ENCODE results near the gene C9orf152. TPM values are rescaled to one million over a fixed set of nuclear protein-coding genes. Genes with fewer than 3 reads are reported as not detected.
"Not testable (repeated sequence)": the region's sequence is repeated elsewhere in the genome, so short reads cannot be mapped to it uniquely, and the experiment has no call there.

C9orf152 gene
- total RNA-seq, 4 donors from 2014 or later, result not detected

GRCh38 chr9:110255034-110255462 is 47.1 kb upstream of the C9orf152 start:
- Histone ChIP-seq H3K27ac (replicated peaks in 1 of 4) (peak overlapping the region; percentile 93 to 96 (median 94)), H3K27me3 (no peaks in the 10 kb centered on the region)

GRCh38 chr9:110254500-110254899 is 46.5 kb upstream of the C9orf152 start:
- peak overlapping the region; percentile 78 to 99 (median 91) for H3K4me3 ChIP-seq
- TF ChIP-seq EP300 (IDR thresholded peaks at IDR 0.05) (no peak), POLR2AphosphoS5 (IDR thresholded peaks at IDR 0.05) (no peak), CTCF (IDR thresholded peaks at IDR 0.05) (no peak), POLR2A (IDR thresholded peaks at IDR 0.05; ENCODE audit: low read depth) (no peak)
- 81% methylated on average over 2 of the region's 2 CpGs for WGBS
- H3K27ac ChIP-seq (replicated peaks in 1 of 4), result peak overlapping the region; percentile 93 to 96 (median 94)
- DNase-seq (ENCODE audit: extremely low spot score), result no peak
- peaks cover 11 to 54% (median 42%) of the 10 kb centered on the region in 4 donors for H3K4me1 ChIP-seq
- no peaks in the 10 kb centered on the region for H3K27me3 ChIP-seq
- H3K36me3 ChIP-seq, result peaks cover 0 to 17% (median 11%) of the 10 kb centered on the region in 4 donors
- H3K9me3 ChIP-seq, result no peaks in the 10 kb centered on the region
- intact Hi-C loops (cut with DNase I), result no loop called here

More at GRCh38 chr9:110255034-110255462, 47.1 kb upstream of the C9orf152 start:
- no peaks in the 10 kb centered on the region for H3K9me3 ChIP-seq
- intact Hi-C loops (cut with DNase I), result no loop called here
- peak overlapping the region; percentile 78 to 99 (median 91) for H3K4me3 ChIP-seq
- no peak for DNase-seq (ENCODE audit: extremely low spot score)
- H3K36me3 ChIP-seq, result peaks cover 0 to 11% (median 6%) of the 10 kb centered on the region in 4 donors
- WGBS, result 10% methylated on average over 17 of the region's 17 CpGs
- peaks cover 11 to 54% (median 42%) of the 10 kb centered on the region in 4 donors for H3K4me1 ChIP-seq
- no peak for TF ChIP-seq CTCF (IDR thresholded peaks at IDR 0.05)
- no peak for TF ChIP-seq EP300 (IDR thresholded peaks at IDR 0.05)
- TF ChIP-seq POLR2AphosphoS5 (IDR thresholded peaks at IDR 0.05), result no peak
- TF ChIP-seq POLR2A (IDR thresholded peaks at IDR 0.05; ENCODE audit: low read depth), result no peak

- 65% methylated on average over 10 of the region's 10 CpGs for WGBS
- no peak for TF ChIP-seq POLR2AphosphoS5 (IDR thresholded peaks at IDR 0.05)
- no peak for TF ChIP-seq EP300 (IDR thresholded peaks at IDR 0.05)
- TF ChIP-seq CTCF (IDR thresholded peaks at IDR 0.05), result no peak
- TF ChIP-seq POLR2A (IDR thresholded peaks at IDR 0.05; ENCODE audit: low read depth), result no peak
- DNase-seq (ENCODE audit: extremely low spot score), result no peak
- intact Hi-C loops (cut with DNase I), result no loop called here
- no peaks in the 10 kb centered on the region for H3K9me3 ChIP-seq
- no peaks in the 10 kb centered on the region for H3K27me3 ChIP-seq
- H3K4me3 ChIP-seq, result no peak overlapping the region
- peaks cover 5 to 33% (median 21%) of the 10 kb centered on the region in 4 donors for H3K36me3 ChIP-seq
- peaks cover 11 to 50% (median 38%) of the 10 kb centered on the region in 4 donors for H3K4me1 ChIP-seq
- peak overlapping the region in 2 of 4 donors; percentile 1 to 10 for H3K27ac ChIP-seq (replicated peaks in 1 of 4)
Measured at GRCh38 chr9:110252509-110253139, 44.7 kb upstream of the C9orf152 start.

- H3K27ac ChIP-seq (replicated peaks in 1 of 4); H3K27me3 ChIP-seq; H3K4me3 ChIP-seq; intact Hi-C loops (cut with DNase I); H3K9me3 ChIP-seq; DNase-seq (ENCODE audit: extremely low spot score): not testable (repeated sequence)
- 94% methylated on average over 5 of the region's 5 CpGs for WGBS
- H3K4me1 ChIP-seq, result peaks cover 4 to 43% (median 30%) of the 10 kb centered on the region in 4 donors
- peaks cover 13 to 41% (median 28%) of the 10 kb centered on the region in 4 donors for H3K36me3 ChIP-seq
Measured at GRCh38 chr9:110251770-110252169, 43.8 kb upstream of the C9orf152 start.

- TF ChIP-seq POLR2A (IDR thresholded peaks at IDR 0.05; ENCODE audit: low read depth), result no peak
- no peak for TF ChIP-seq EP300 (IDR thresholded peaks at IDR 0.05)
- no peak for TF ChIP-seq CTCF (IDR thresholded peaks at IDR 0.05)
- TF ChIP-seq POLR2AphosphoS5 (IDR thresholded peaks at IDR 0.05), result no peak
- WGBS, result 84% methylated on average over 4 of the region's 4 CpGs
Measured at GRCh38 chr9:110251212-110251611, 43.3 kb upstream of the C9orf152 start.

More at GRCh38 chr9:110251212-110251611, 43.3 kb upstream of the C9orf152 start:
- H3K27me3 ChIP-seq, result no peaks in the 10 kb centered on the region
- H3K4me3 ChIP-seq, result no peak overlapping the region
- H3K36me3 ChIP-seq, result peaks cover 18 to 47% (median 34%) of the 10 kb centered on the region in 4 donors
- DNase-seq (ENCODE audit: extremely low spot score), result no peak
- H3K4me1 ChIP-seq, result peaks cover 4 to 43% (median 30%) of the 10 kb centered on the region in 4 donors
- H3K27ac ChIP-seq (replicated peaks in 1 of 4), result no peak overlapping the region
- intact Hi-C loops (cut with DNase I), result no loop called here
- H3K9me3 ChIP-seq, result no peaks in the 10 kb centered on the region

All from esophagus muscularis mucosa (tissue), 4 donors.